ENCODE measurements around the gene KIDINS220. TPM values are rescaled to one million over a fixed set of nuclear protein-coding genes. Genes with fewer than 3 reads are reported as not detected.

KIDINS220 gene
- total and polyA plus RNA-seq, 2 experiments from 2014 or later: 12.8 to 38.2 TPM

DNA sequence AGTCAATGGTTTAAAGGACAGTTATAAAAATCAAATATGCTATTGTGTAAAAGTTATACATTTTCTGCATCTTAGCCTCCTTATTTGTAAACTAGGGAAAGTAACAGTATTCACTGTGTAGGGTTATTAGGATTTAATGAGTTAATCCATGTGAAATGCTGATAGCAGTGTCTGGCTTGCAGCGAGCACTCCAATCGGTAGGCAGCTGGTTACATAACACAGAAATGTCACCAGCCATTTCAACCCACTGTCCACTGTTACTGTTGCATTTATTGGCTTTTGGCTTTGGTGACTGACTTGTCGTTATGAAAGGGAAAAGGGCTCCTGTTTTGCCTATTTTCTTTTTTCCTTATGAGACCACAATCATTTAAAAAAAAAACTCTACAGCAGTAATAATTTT lies 116.7 kb downstream of the KIDINS220 start:
- no peak overlapping the region for H3K4me3 Mint-ChIP-seq
- H3K36me3 Mint-ChIP-seq (ENCODE audit: low read depth): no peaks in the 10 kb centered on the region
- H3K4me1 ChIP-seq (ENCODE audit: insufficient read depth): no peaks in the 10 kb centered on the region
- H3K9me2 ChIP-seq (ENCODE audit: insufficient read depth): no peaks in the 10 kb centered on the region
- no peak for ATAC-seq
- H3F3A ChIP-seq (replicated peaks; ENCODE audit: low read depth): no peaks in the 10 kb centered on the region
- H3K4me2 ChIP-seq: no peak overlapping the region
- no peak overlapping the region for H3K27ac ChIP-seq (ENCODE audit: low read depth)
- H3K27ac Mint-ChIP-seq: no peak overlapping the region; the same call in 1 of the 2 replicates
- no peaks in the 10 kb centered on the region for H3K36me3 ChIP-seq (ENCODE audit: insufficient read depth)
- TF ChIP-seq, protein P1, sequence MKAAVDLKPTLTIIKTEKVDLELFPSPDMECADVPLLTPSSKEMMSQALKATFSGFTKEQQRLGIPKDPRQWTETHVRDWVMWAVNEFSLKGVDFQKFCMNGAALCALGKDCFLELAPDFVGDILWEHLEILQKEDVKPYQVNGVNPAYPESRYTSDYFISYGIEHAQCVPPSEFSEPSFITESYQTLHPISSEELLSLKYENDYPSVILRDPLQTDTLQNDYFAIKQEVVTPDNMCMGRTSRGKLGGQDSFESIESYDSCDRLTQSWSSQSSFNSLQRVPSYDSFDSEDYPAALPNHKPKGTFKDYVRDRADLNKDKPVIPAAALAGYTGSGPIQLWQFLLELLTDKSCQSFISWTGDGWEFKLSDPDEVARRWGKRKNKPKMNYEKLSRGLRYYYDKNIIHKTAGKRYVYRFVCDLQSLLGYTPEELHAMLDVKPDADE (IDR thresholded peaks at IDR 0.05): no peak
- TF ChIP-seq ZNF114 (CRISPR knock-in tag; IDR thresholded peaks at IDR 0.05) (no peak), ZNF331 (CRISPR knock-in tag; IDR thresholded peaks at IDR 0.05; ENCODE audit: low read depth) (no peak), EZH2 (IDR thresholded peaks at IDR 0.05; ENCODE audit: low read depth, unreplicated experiment) (no peak), JUNB (IDR thresholded peaks at IDR 0.05; ENCODE audit: unreplicated experiment) (no peak), CREB1 (CRISPR knock-in tag; IDR thresholded peaks at IDR 0.05; ENCODE audit: low read depth) (no peak), EZH2phosphoT487 (IDR thresholded peaks at IDR 0.05; ENCODE audit: unreplicated experiment) (no peak), POLR2AphosphoS5 (IDR thresholded peaks at IDR 0.05; ENCODE audit: low read depth) (no peak), STAT1 (IDR thresholded peaks at IDR 0.05; ENCODE audit: unreplicated experiment) (no peak), NANOG (IDR thresholded peaks at IDR 0.05; ENCODE audit: borderline replicate concordance) (no peak)
- TF ChIP-seq, protein P2, sequence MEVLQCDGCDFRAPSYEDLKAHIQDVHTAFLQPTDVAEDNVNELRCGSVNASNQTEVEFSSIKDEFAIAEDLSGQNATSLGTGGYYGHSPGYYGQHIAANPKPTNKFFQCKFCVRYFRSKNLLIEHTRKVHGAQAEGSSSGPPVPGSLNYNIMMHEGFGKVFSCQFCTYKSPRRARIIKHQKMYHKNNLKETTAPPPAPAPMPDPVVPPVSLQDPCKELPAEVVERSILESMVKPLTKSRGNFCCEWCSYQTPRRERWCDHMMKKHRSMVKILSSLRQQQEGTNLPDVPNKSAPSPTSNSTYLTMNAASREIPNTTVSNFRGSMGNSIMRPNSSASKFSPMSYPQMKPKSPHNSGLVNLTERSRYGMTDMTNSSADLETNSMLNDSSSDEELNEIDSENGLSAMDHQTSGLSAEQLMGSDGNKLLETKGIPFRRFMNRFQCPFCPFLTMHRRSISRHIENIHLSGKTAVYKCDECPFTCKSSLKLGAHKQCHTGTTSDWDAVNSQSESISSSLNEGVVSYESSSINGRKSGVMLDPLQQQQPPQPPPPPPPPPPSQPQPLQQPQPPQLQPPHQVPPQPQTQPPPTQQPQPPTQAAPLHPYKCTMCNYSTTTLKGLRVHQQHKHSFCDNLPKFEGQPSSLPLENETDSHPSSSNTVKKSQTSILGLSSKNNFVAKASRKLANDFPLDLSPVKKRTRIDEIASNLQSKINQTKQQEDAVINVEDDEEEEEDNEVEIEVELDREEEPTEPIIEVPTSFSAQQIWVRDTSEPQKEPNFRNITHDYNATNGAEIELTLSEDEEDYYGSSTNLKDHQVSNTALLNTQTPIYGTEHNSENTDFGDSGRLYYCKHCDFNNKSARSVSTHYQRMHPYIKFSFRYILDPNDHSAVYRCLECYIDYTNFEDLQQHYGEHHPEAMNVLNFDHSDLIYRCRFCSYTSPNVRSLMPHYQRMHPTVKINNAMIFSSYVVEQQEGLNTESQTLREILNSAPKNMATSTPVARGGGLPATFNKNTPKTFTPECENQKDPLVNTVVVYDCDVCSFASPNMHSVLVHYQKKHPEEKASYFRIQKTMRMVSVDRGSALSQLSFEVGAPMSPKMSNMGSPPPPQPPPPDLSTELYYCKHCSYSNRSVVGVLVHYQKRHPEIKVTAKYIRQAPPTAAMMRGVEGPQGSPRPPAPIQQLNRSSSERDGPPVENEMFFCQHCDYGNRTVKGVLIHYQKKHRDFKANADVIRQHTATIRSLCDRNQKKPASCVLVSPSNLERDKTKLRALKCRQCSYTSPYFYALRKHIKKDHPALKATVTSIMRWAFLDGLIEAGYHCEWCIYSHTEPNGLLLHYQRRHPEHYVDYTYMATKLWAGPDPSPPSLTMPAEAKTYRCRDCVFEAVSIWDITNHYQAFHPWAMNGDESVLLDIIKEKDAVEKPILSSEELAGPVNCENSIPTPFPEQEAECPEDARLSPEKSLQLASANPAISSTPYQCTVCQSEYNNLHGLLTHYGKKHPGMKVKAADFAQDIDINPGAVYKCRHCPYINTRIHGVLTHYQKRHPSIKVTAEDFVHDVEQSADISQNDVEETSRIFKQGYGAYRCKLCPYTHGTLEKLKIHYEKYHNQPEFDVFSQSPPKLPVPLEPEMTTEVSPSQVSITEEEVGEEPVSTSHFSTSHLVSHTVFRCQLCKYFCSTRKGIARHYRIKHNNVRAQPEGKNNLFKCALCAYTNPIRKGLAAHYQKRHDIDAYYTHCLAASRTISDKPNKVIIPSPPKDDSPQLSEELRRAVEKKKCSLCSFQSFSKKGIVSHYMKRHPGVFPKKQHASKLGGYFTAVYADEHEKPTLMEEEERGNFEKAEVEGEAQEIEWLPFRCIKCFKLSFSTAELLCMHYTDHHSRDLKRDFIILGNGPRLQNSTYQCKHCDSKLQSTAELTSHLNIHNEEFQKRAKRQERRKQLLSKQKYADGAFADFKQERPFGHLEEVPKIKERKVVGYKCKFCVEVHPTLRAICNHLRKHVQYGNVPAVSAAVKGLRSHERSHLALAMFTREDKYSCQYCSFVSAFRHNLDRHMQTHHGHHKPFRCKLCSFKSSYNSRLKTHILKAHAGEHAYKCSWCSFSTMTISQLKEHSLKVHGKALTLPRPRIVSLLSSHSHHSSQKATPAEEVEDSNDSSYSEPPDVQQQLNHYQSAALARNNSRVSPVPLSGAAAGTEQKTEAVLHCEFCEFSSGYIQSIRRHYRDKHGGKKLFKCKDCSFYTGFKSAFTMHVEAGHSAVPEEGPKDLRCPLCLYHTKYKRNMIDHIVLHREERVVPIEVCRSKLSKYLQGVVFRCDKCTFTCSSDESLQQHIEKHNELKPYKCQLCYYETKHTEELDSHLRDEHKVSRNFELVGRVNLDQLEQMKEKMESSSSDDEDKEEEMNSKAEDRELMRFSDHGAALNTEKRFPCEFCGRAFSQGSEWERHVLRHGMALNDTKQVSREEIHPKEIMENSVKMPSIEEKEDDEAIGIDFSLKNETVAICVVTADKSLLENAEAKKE (CRISPR knock-in tag; IDR thresholded peaks at IDR 0.05): no peak
- TF ChIP-seq, protein P3, sequence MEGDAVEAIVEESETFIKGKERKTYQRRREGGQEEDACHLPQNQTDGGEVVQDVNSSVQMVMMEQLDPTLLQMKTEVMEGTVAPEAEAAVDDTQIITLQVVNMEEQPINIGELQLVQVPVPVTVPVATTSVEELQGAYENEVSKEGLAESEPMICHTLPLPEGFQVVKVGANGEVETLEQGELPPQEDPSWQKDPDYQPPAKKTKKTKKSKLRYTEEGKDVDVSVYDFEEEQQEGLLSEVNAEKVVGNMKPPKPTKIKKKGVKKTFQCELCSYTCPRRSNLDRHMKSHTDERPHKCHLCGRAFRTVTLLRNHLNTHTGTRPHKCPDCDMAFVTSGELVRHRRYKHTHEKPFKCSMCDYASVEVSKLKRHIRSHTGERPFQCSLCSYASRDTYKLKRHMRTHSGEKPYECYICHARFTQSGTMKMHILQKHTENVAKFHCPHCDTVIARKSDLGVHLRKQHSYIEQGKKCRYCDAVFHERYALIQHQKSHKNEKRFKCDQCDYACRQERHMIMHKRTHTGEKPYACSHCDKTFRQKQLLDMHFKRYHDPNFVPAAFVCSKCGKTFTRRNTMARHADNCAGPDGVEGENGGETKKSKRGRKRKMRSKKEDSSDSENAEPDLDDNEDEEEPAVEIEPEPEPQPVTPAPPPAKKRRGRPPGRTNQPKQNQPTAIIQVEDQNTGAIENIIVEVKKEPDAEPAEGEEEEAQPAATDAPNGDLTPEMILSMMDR (conservative IDR thresholded peaks at IDR 0.05; ENCODE audit: low read depth in 2 of 2): no peak
- TF ChIP-seq, protein P4, sequence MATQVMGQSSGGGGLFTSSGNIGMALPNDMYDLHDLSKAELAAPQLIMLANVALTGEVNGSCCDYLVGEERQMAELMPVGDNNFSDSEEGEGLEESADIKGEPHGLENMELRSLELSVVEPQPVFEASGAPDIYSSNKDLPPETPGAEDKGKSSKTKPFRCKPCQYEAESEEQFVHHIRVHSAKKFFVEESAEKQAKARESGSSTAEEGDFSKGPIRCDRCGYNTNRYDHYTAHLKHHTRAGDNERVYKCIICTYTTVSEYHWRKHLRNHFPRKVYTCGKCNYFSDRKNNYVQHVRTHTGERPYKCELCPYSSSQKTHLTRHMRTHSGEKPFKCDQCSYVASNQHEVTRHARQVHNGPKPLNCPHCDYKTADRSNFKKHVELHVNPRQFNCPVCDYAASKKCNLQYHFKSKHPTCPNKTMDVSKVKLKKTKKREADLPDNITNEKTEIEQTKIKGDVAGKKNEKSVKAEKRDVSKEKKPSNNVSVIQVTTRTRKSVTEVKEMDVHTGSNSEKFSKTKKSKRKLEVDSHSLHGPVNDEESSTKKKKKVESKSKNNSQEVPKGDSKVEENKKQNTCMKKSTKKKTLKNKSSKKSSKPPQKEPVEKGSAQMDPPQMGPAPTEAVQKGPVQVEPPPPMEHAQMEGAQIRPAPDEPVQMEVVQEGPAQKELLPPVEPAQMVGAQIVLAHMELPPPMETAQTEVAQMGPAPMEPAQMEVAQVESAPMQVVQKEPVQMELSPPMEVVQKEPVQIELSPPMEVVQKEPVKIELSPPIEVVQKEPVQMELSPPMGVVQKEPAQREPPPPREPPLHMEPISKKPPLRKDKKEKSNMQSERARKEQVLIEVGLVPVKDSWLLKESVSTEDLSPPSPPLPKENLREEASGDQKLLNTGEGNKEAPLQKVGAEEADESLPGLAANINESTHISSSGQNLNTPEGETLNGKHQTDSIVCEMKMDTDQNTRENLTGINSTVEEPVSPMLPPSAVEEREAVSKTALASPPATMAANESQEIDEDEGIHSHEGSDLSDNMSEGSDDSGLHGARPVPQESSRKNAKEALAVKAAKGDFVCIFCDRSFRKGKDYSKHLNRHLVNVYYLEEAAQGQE (IDR thresholded peaks at IDR 0.05; ENCODE audit: unreplicated experiment): no peak
- H3K4me3 ChIP-seq: no peak overlapping the region
- no peaks in the 10 kb centered on the region; the same call in 2 of the 3 replicates for H3K4me1 Mint-ChIP-seq
- no peak overlapping the region for H2AFZ ChIP-seq
- H3K27me3 Mint-ChIP-seq (ENCODE audit: insufficient read depth, low read depth, poor library complexity): peaks cover 1% of the 10 kb centered on the region
- no peaks in the 10 kb centered on the region for H3K79me2 ChIP-seq (replicated peaks; ENCODE audit: insufficient read depth)
- no peak for DNase-seq (ENCODE audit: low spot score)
- H4K20me1 ChIP-seq (replicated peaks; ENCODE audit: insufficient read depth): no peaks in the 10 kb centered on the region
- no peaks in the 10 kb centered on the region for H3K27me3 ChIP-seq (ENCODE audit: insufficient read depth)
- H3K9me3 Mint-ChIP-seq: no peaks in the 10 kb centered on the region; the same call in 2 of the 3 replicates

Measured in GM23338 (cell line).